Gastrocnemius medialis (tissue), 4 donors: ENCODE measurements around the gene SYF2. TPM values are rescaled to one million over a fixed set of nuclear protein-coding genes. Genes with fewer than 3 reads are reported as not detected.

Experiments
- ATAC-seq, 2 donors: fragments of 150-250 bp; one replicate each; pipeline ENCODE4 v1.9.1; 2016
- DNase-seq, 2 donors: peaks; one replicate each; pipeline ENCODE4 v3.0.0-alpha.2; 2019
- H3K27ac ChIP-seq, 4 donors: fragments of 200-600 bp; sonication (generic); 1 replicate in 1 of 4; 2 replicates in 3 of 4; pipeline ENCODE4 v1.5.1; 2016 to 2018; ENCODE audit warnings: mild to moderate bottlenecking in 2 of 4, moderate library complexity in 1 of 4
- H3K27me3 ChIP-seq, 3 donors: fragments of 200-600 bp; sonication (generic) in 2 of 3; 1 replicate in 1 of 3; 2 replicates in 2 of 3; pipeline versions ENCODE4 v1.5.1 to v1.6.0; 2016 to 2019; ENCODE audit warnings: mild to moderate bottlenecking in 1 of 3, moderate library complexity in 1 of 3
- H3K36me3 ChIP-seq, 2 donors: fragments of 200-600 bp; sonication (generic) in 1 of 2; one replicate each; pipeline ENCODE4 v1.5.1; 2017 to 2018
- H3K4me1 ChIP-seq, 2 donors: fragments of 200-600 bp; sonication (generic) in 1 of 2; one replicate each; pipeline ENCODE4 v1.5.1; 2016 to 2017; ENCODE audit warnings: mild to moderate bottlenecking in 2 of 2
- H3K4me3 ChIP-seq, 4 donors: fragments of 200-600 bp; sonication (generic) in 3 of 4; 1 replicate in 1 of 4; 2 replicates in 3 of 4; pipeline ENCODE4 v1.5.1; 2016 to 2019; ENCODE audit warnings: mild to moderate bottlenecking in 2 of 4
- H3K9me3 ChIP-seq, 3 donors: fragments of 200-600 bp; sonication (generic) in 2 of 3; 1 replicate in 1 of 3; 2 replicates in 2 of 3; pipeline ENCODE4 v1.5.1; 2016 to 2019
- CTCF ChIP-seq, 5 experiments: fragments of 450-650 bp in 3 of 5; fragments of 200-600 bp in 2 of 5; sonication (generic) in 2 of 5; IDR thresholded peaks in 4 of 5; conservative IDR thresholded peaks in 1 of 5; 1 replicate in 4 of 5; 2 replicates in 1 of 5; pipeline ENCODE4 v1.5.1; 2016 to 2019; ENCODE audit warnings: antibody characterized with exemption in 5 of 5, mild to moderate bottlenecking in 3 of 5, moderate library complexity in 3 of 5
- POLR2A ChIP-seq, 2 donors: fragments of 450-650 bp; IDR thresholded peaks; one replicate each; pipeline ENCODE4 v1.6.1; 2017; ENCODE audit warnings: antibody characterized with exemption in 2 of 2, mild to moderate bottlenecking in 2 of 2, moderate library complexity in 2 of 2
- in situ Hi-C, 4 donors: fragments of 200-750 bp; cut with MboI; loops; one replicate each; pipeline versions ENCODE4 v1.15.0 to v1.8.0; 2017; ENCODE audit warnings: low sequenced_read_pairs in 4 of 4
- intact Hi-C: fragments of 100-400 bp; cut with DNase I; formaldehyde crosslinking; loops from one replicate; pipeline ENCODE4 v1.15.1; 2023; ENCODE audit warnings: low total_unique reads
- total RNA-seq, 4 donors: library from RNA; depleted of rRNA; stranded (reverse); fragments of >200 nt; gene quantifications; one replicate each; pipeline versions ENCODE4 v1.1.0 to v1.2.3, GENCODE V29; 2016

SYF2 gene
- total RNA-seq, 4 donors from 2014 or later: 49.1 to 67.4 (median 58.3) TPM

- ATAC-seq (no peak), DNase-seq (no peak)
- Histone ChIP-seq H3K4me1 (no peaks in the 10 kb centered on the region), H3K27ac (no peak overlapping the region), H3K4me3 (no peak overlapping the region), H3K9me3 (no peaks in the 10 kb centered on the region), H3K36me3 (no peaks in the 10 kb centered on the region), H3K27me3 (peaks cover 0 to 10% (median 0%) of the 10 kb centered on the region in 3 donors)
- in situ Hi-C loops: loop anchor here in 3 of 4 donors (10.0 to 25.0 kb wide), 3 partner anchors 351 to 543 kb away; no protein-coding TSS in a partner anchor
- intact Hi-C loops: loop anchor here (10.0 kb wide), 1 partner anchor 271 kb away; the partner anchor contains the start of gene RUNX3
- no peak for TF ChIP-seq POLR2A (IDR thresholded peaks at IDR 0.05)
- no peak for TF ChIP-seq CTCF (IDR thresholded peaks at IDR 0.05 in 4 of 5, conservative IDR thresholded peaks at IDR 0.05 in 1 of 5)
Measured at GRCh38 chr1:25205786-25206185, 26.5 kb downstream of the SYF2 start.

- intact Hi-C loops (loop anchor here (5.0 to 10.0 kb wide), 2 partner anchors 270 to 358 kb away; partner anchors contain the start of gene RUNX3), in situ Hi-C loops (loop anchor here in 3 of 4 donors (10.0 to 25.0 kb wide), 3 partner anchors 350 to 543 kb away; no protein-coding TSS in a partner anchor)
- Histone ChIP-seq H3K27ac (no peak overlapping the region), H3K27me3 (peaks cover 0 to 3% (median 0%) of the 10 kb centered on the region in 3 donors), H3K4me1 (peaks cover 1 to 3% of the 10 kb centered on the region in 2 donors), H3K9me3 (no peaks in the 10 kb centered on the region), H3K36me3 (no peaks in the 10 kb centered on the region), H3K4me3 (no peak overlapping the region)
- peak in 1 of 2 donors; percentile 39 for ATAC-seq
- no peak for TF ChIP-seq POLR2A (IDR thresholded peaks at IDR 0.05)
- peak; percentile 38 to 82 (median 60) for TF ChIP-seq CTCF (IDR thresholded peaks at IDR 0.05 in 4 of 5, conservative IDR thresholded peaks at IDR 0.05 in 1 of 5)
- DNase-seq: no peak
Measured at GRCh38 chr1:25204797-25205480, 27.4 kb downstream of the SYF2 start.

GRCh38 chr1:25201006-25201405 is 31.3 kb downstream of the SYF2 start:
- TF ChIP-seq CTCF (IDR thresholded peaks at IDR 0.05 in 4 of 5, conservative IDR thresholded peaks at IDR 0.05 in 1 of 5) (no peak), POLR2A (IDR thresholded peaks at IDR 0.05) (no peak)
- in situ Hi-C loops: loop anchor here in 3 of 4 donors (10.0 to 25.0 kb wide), 3 partner anchors 346 to 539 kb away; no protein-coding TSS in a partner anchor

GRCh38 chr1:25199819-25200620 is 32.3 kb downstream of the SYF2 start:
- H3K36me3 ChIP-seq: no peaks in the 10 kb centered on the region
- H3K27me3 ChIP-seq: peaks cover 0 to 7% (median 2%) of the 10 kb centered on the region in 3 donors
- ATAC-seq: no peak
- no peak for DNase-seq
- H3K4me1 ChIP-seq: peaks cover 15 to 21% of the 10 kb centered on the region in 2 donors
- intact Hi-C loops (loop anchor here (5.0 to 10.0 kb wide), 2 partner anchors 265 to 353 kb away; partner anchors contain the start of gene RUNX3), in situ Hi-C loops (loop anchor here in 3 of 4 donors (10.0 to 25.0 kb wide), 3 partner anchors 345 to 538 kb away; no protein-coding TSS in a partner anchor)
- H3K4me3 ChIP-seq: no peak overlapping the region
- TF ChIP-seq POLR2A (IDR thresholded peaks at IDR 0.05) (no peak), CTCF (IDR thresholded peaks at IDR 0.05 in 4 of 5, conservative IDR thresholded peaks at IDR 0.05 in 1 of 5) (no peak)
- H3K27ac ChIP-seq: no peak overlapping the region
- H3K9me3 ChIP-seq: no peaks in the 10 kb centered on the region

More at GRCh38 chr1:25201006-25201405, 31.3 kb downstream of the SYF2 start:
- intact Hi-C loops: loop anchor here (5.0 to 10.0 kb wide), 2 partner anchors 266 to 354 kb away; partner anchors contain the start of gene RUNX3
- Histone ChIP-seq H3K4me1 (peaks cover 15 to 21% of the 10 kb centered on the region in 2 donors), H3K9me3 (no peaks in the 10 kb centered on the region), H3K27ac (no peak overlapping the region), H3K36me3 (no peaks in the 10 kb centered on the region), H3K27me3 (peaks cover 0 to 3% (median 0%) of the 10 kb centered on the region in 3 donors), H3K4me3 (no peak overlapping the region)
- ATAC-seq (no peak), DNase-seq (no peak)
